ENCODE data around the gene NUDT21.
"Not testable (repeated sequence)": the region's sequence is repeated elsewhere in the genome, so short reads cannot be mapped to it uniquely, and the experiment has no call there.

- not testable (repeated sequence) for TF ChIP-seq POLR2A (IDR thresholded peaks at IDR 0.05)
- TF ChIP-seq, protein P1, sequence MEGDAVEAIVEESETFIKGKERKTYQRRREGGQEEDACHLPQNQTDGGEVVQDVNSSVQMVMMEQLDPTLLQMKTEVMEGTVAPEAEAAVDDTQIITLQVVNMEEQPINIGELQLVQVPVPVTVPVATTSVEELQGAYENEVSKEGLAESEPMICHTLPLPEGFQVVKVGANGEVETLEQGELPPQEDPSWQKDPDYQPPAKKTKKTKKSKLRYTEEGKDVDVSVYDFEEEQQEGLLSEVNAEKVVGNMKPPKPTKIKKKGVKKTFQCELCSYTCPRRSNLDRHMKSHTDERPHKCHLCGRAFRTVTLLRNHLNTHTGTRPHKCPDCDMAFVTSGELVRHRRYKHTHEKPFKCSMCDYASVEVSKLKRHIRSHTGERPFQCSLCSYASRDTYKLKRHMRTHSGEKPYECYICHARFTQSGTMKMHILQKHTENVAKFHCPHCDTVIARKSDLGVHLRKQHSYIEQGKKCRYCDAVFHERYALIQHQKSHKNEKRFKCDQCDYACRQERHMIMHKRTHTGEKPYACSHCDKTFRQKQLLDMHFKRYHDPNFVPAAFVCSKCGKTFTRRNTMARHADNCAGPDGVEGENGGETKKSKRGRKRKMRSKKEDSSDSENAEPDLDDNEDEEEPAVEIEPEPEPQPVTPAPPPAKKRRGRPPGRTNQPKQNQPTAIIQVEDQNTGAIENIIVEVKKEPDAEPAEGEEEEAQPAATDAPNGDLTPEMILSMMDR (IDR thresholded peaks at IDR 0.05), result not testable (repeated sequence)
These were observed 54.4 kb downstream of the NUDT21 start for GRCh38 chr16:56396724-56397123.
